Liver (tissue), 9 donors: Measurements from ENCODE around the gene CD37. TPM values are rescaled to one million over a fixed set of nuclear protein-coding genes. Genes with fewer than 3 reads are reported as not detected.

Experiments
- DNase-seq: peaks from one replicate; pipeline ENCODE4 v3.0.0-alpha.2; 2017; ENCODE audit warnings: low spot score
- H3K27ac ChIP-seq, 2 donors: one replicate each; pipeline ENCODE4 v1.7.0; 2013; ENCODE audit warnings: inconsistent platforms in 2 of 2, low read length in 2 of 2, control low read depth in 1 of 2, low read depth in 1 of 2, mild to moderate bottlenecking in 1 of 2
- H3K27me3 ChIP-seq, 4 donors: one replicate each; pipeline versions ENCODE4 v1.6.1 to v1.7.0; 2013; ENCODE audit warnings: low read length in 3 of 4, inconsistent platforms in 1 of 4, mild to moderate bottlenecking in 1 of 4, moderate library complexity in 1 of 4; ENCODE audit not compliant: control insufficient read depth in 4 of 4, insufficient read depth in 4 of 4
- H3K36me3 ChIP-seq, 4 donors: one replicate each; pipeline versions ENCODE4 v1.6.1 to v1.7.0; 2013; ENCODE audit warnings: low read length in 3 of 4, mild to moderate bottlenecking in 3 of 4, low read depth in 1 of 4, moderate library complexity in 1 of 4; ENCODE audit not compliant: control insufficient read depth in 4 of 4, insufficient read depth in 3 of 4
- H3K4me1 ChIP-seq, 4 donors: one replicate each; pipeline versions ENCODE4 v1.6.1 to v1.7.0; 2013; ENCODE audit warnings: low read length in 3 of 4, mild to moderate bottlenecking in 3 of 4, moderate library complexity in 1 of 4; ENCODE audit not compliant: control insufficient read depth in 4 of 4, insufficient read depth in 4 of 4
- H3K4me3 ChIP-seq, 3 donors: one replicate each; pipeline versions ENCODE4 v1.6.1 to v1.7.0; 2013; ENCODE audit warnings: low read length in 3 of 3, control low read depth in 1 of 3, low read depth in 1 of 3, mild to moderate bottlenecking in 1 of 3
- H3K9ac ChIP-seq, 2 donors: one replicate each; pipeline ENCODE4 v1.7.0; 2013; ENCODE audit warnings: low read length in 2 of 2, mild to moderate bottlenecking in 2 of 2, moderate library complexity in 2 of 2, control low read depth in 1 of 2, low read depth in 1 of 2
- H3K9me3 ChIP-seq, 4 donors: one replicate each; pipeline versions ENCODE4 v1.6.1 to v1.7.0; 2013; ENCODE audit warnings: low read length in 3 of 4; ENCODE audit not compliant: control insufficient read depth in 4 of 4
- EGR1 ChIP-seq, 2 donors: IDR thresholded peaks; 2 replicates each; pipeline ENCODE4 v1.6.1; 2016 to 2018; ENCODE audit warnings: antibody characterized with exemption in 2 of 2, low read depth in 2 of 2
- FOXA1 ChIP-seq: IDR thresholded peaks from 2 replicates; pipeline ENCODE4 v1.6.1; 2016; ENCODE audit warnings: antibody characterized with exemption
- FOXA2 ChIP-seq: IDR thresholded peaks from 2 replicates; pipeline ENCODE4 v1.6.1; 2016; ENCODE audit warnings: antibody characterized with exemption
- GABPA ChIP-seq, 2 donors: IDR thresholded peaks in 1 of 2; conservative IDR thresholded peaks in 1 of 2; 2 replicates each; pipeline ENCODE4 v1.6.1; 2016; ENCODE audit warnings: antibody characterized with exemption in 2 of 2, mild to moderate bottlenecking in 1 of 2, moderate library complexity in 1 of 2
- HNF4A ChIP-seq, 2 donors: conservative IDR thresholded peaks; 2 replicates each; pipeline ENCODE4 v1.6.1; 2016; ENCODE audit warnings: antibody characterized with exemption in 2 of 2, mild to moderate bottlenecking in 2 of 2
- HNF4G ChIP-seq: IDR thresholded peaks from 2 replicates; pipeline ENCODE4 v1.6.1; 2016; ENCODE audit warnings: antibody characterized with exemption
- JUND ChIP-seq, 2 donors: IDR thresholded peaks; 2 replicates each; pipeline ENCODE4 v1.6.1; 2016; ENCODE audit warnings: antibody characterized with exemption in 2 of 2
- MAX ChIP-seq: IDR thresholded peaks from 2 replicates; pipeline ENCODE4 v1.6.1; 2016; ENCODE audit warnings: antibody characterized with exemption
- NR2F2 ChIP-seq: IDR thresholded peaks from 2 replicates; pipeline ENCODE4 v1.6.1; 2016; ENCODE audit warnings: antibody characterized with exemption
- RAD21 ChIP-seq, 2 donors: IDR thresholded peaks; 2 replicates each; pipeline ENCODE4 v1.6.1; 2016; ENCODE audit warnings: antibody characterized with exemption in 2 of 2, mild to moderate bottlenecking in 2 of 2
- RXRA ChIP-seq, 2 donors: IDR thresholded peaks; 2 replicates each; pipeline ENCODE4 v1.6.1; 2017 to 2018; ENCODE audit warnings: antibody characterized with exemption in 2 of 2, mild to moderate bottlenecking in 1 of 2
- SP1 ChIP-seq: IDR thresholded peaks from 2 replicates; pipeline ENCODE4 v1.6.1; 2018; ENCODE audit warnings: antibody characterized with exemption, mild to moderate bottlenecking
- TAF1 ChIP-seq: conservative IDR thresholded peaks from 2 replicates; pipeline ENCODE4 v1.6.1; 2016; ENCODE audit warnings: antibody characterized with exemption, mild to moderate bottlenecking
- YY1 ChIP-seq: IDR thresholded peaks from 2 replicates; pipeline ENCODE4 v1.6.1; 2016; ENCODE audit warnings: antibody characterized with exemption, mild to moderate bottlenecking
- WGBS: extraction: QIAGEN DNeasy Blood & Tissue Kit; methylation state at CpG from one replicate; pipeline ENCODE4 v1.1.7; 2013; 5-methylcytosine and 5-hydroxymethylcytosine counted together
- polyA plus RNA-seq, 2 donors: library from polyadenylated mRNA; stranded (reverse) in 1 of 2; unstranded in 1 of 2; fragments of 200-250 nt in 1 of 2; fragments of >200 nt in 1 of 2; fragmentation: Nextera tagmentation in 1 of 2; extraction: Ambion mirVana in 1 of 2; gene quantifications; one replicate each; pipeline versions ENCODE4 v1.2.1 to v1.2.3, GENCODE V29; 2013 to 2015
- total RNA-seq, 2 donors: library from RNA; depleted of rRNA; stranded (reverse); fragments of >200 nt; gene quantifications; one replicate each; pipeline ENCODE4 v1.2.3, GENCODE V29; 2014
- TF ChIP-seq, protein P1 (sequence below): fragments of 150-350 bp; IDR thresholded peaks from 2 replicates; pipeline ENCODE4 v1.5.1; 2017; ENCODE audit warnings: improper control_type of control experiment, low read depth, low read length; ENCODE audit not compliant: missing input control
- TF ChIP-seq, protein P2 (sequence below): IDR thresholded peaks from 2 replicates; pipeline ENCODE4 v1.6.1; 2016; ENCODE audit warnings: antibody characterized with exemption
- donor health status: healthy.
- donor health status: healthy.
- donor health status: healthy.
- donor health status: healthy.
- donor health status: healthy.

Gene CD37
- total and polyA plus RNA-seq, 4 donors, result 2.9 to 9.6 (median 3.9) TPM

DNA sequence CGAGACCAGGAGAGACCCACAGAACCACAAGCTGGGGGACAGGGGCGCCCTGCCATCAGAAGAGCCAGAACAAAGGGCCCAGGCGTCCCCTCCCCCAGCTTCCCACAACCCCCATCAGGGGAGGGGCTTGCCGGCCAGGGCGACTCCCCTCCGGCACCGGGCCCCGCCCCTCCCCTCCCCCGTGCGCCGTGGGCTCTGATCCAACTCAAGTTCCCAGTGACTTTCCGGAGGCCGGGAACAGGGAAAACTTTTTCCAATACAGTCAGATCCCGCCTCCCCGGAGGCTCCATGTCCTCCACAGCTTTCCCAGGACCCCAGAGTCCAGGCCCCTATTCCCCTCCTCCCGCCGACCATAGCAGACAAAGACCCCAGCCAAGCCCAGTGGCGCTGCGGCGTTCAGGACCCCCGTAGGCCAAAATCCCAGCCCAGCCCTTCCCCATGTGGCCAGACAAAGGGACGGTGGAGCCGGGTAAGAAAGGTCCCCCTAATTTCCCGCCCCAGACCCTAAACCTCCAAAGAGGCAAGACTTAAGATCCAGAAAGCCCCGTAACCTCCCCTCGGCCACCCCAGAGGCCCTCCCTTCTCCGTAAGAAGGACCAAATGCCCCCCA is 26.3 kb downstream of the CD37 start (continued):
- TF ChIP-seq NR2F2 (no peak), FOXA1 (no peak)

DNA sequence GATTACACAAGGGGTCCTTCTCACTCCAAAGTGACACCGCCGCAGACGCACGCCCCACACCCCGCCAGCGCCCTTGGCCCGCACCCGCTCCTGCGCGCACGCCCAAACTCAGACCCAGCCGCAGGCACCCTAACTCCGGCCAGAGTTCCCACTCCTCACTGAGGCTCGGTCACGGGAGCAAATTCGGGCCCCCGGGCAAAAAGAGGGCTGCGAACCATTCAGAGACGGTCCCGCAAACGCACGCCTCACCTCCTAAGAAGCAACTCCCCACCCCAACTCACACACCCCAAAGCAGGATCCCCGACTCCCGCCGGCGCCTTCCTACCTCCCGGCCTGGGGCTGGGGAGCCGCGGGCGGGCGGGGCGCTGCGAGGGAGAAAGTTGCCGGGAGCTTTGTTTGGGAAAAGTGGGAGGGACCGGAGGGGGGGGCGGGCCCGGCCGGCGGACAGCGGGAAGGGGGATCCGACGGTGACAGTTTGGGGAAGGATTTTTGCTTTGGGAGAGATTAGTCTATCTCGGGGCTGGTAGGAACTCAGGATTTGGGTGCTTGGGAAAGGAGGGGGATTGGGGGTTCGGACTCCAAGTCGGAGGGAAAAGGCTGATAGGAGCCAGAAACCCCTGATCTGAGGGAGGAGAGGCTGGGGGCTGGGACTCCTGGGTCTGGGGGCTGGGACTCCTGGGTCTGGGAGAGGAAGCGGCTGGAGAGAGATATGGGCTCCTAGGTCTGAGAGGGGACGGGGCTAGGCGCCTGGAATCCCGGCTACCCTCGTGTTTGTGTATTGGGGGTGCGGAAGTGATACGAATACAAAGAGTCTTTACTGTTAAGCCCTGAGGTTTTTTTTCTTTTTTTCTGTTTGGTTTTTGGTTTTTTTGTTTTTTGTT is 27.1 kb downstream of the CD37 start, which contains the start of gene TEAD2:
TSS of gene TEAD2 (minus strand) at position 369 of the 881 bp plus-strand sequence. CDS start 2,341 bp downstream, outside the sequence.
- DNase-seq, result peak; percentile 55
- Histone ChIP-seq H3K36me3 (no peaks in the 10 kb centered on the region), H3K27ac (peak within 1 kb of the TSS; percentile 78 to 88), H3K4me1 (peaks cover 5 to 20% (median 9%) of the 10 kb centered on the region in 4 donors), H3K9me3 (no peaks in the 10 kb centered on the region), H3K27me3 (no peaks in the 10 kb centered on the region), H3K9ac (peak within 1 kb of the TSS; percentile 45 to 69), H3K4me3 (peak within 1 kb of the TSS; percentile 56 to 74 (median 66))
- no peak for TF ChIP-seq JUND (IDR thresholded peaks at IDR 0.05)
- TF ChIP-seq NR2F2, result no peak
- TF ChIP-seq RAD21 (IDR thresholded peaks at IDR 0.05), result no peak
- TF ChIP-seq TAF1, result no peak
- TF ChIP-seq MAX, result no peak
- no peak for TF ChIP-seq YY1
- no peak for TF ChIP-seq FOXA2
- TF ChIP-seq, protein P1, sequence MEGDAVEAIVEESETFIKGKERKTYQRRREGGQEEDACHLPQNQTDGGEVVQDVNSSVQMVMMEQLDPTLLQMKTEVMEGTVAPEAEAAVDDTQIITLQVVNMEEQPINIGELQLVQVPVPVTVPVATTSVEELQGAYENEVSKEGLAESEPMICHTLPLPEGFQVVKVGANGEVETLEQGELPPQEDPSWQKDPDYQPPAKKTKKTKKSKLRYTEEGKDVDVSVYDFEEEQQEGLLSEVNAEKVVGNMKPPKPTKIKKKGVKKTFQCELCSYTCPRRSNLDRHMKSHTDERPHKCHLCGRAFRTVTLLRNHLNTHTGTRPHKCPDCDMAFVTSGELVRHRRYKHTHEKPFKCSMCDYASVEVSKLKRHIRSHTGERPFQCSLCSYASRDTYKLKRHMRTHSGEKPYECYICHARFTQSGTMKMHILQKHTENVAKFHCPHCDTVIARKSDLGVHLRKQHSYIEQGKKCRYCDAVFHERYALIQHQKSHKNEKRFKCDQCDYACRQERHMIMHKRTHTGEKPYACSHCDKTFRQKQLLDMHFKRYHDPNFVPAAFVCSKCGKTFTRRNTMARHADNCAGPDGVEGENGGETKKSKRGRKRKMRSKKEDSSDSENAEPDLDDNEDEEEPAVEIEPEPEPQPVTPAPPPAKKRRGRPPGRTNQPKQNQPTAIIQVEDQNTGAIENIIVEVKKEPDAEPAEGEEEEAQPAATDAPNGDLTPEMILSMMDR, result no peak
- WGBS, result 1% methylated on average over 52 of the region's 52 CpGs

DNA sequence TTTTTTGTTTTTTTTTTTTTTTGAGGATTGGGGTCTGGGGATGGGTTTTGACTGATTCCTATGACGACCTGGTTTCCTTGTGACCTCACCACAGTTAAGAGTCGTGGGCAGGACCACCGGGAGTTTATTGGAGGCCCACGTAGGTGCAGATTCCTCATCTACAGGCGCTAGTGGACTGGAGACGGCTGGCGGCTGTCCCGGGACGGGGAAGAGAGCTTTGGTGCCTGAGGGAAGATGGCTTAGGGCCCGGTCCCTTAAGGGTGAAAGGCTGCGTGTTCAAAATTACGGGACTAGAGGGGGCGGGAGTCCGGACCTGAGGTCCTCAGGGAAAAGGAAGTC is 27.7 kb downstream of the CD37 start:
- H3K9me3 ChIP-seq, result no peaks in the 10 kb centered on the region
- peak overlapping the region in 2 of 3 donors; percentile 2 to 4 for H3K4me3 ChIP-seq
- TF ChIP-seq YY1, result no peak
- peak overlapping the region; percentile 78 to 88 for H3K27ac ChIP-seq
- no peaks in the 10 kb centered on the region for H3K36me3 ChIP-seq
- peaks cover 5 to 20% (median 9%) of the 10 kb centered on the region in 4 donors for H3K4me1 ChIP-seq
- no peaks in the 10 kb centered on the region for H3K27me3 ChIP-seq
- no peak for DNase-seq
- WGBS, result 1% methylated on average over 14 of the region's 14 CpGs
- H3K9ac ChIP-seq, result peak overlapping the region in 1 of 2 donors; percentile 45

- Histone ChIP-seq H3K9ac (peak within 1 kb of the TSS in 1 of 2 donors; percentile 45), H3K4me3 (peak within 1 kb of the TSS in 2 of 3 donors; percentile 4 to 9), H3K9me3 (no peaks in the 10 kb centered on the region), H3K27me3 (no peaks in the 10 kb centered on the region), H3K36me3 (no peaks in the 10 kb centered on the region), H3K27ac (peak within 1 kb of the TSS; percentile 78 to 88), H3K4me1 (peaks cover 5 to 20% (median 9%) of the 10 kb centered on the region in 4 donors)
- peak; percentile 86 for DNase-seq
- 4% methylated on average over 46 of the region's 46 CpGs for WGBS
- peak; percentile 34 to 49 for TF ChIP-seq HNF4A (conservative IDR thresholded peaks at IDR 0.05)
- TF ChIP-seq MAX, result peak; percentile 66
- peak in 1 of 2 donors; percentile 27 for TF ChIP-seq RAD21 (IDR thresholded peaks at IDR 0.05)
- TF ChIP-seq, protein P1, result no peak
- TF ChIP-seq, protein P2, sequence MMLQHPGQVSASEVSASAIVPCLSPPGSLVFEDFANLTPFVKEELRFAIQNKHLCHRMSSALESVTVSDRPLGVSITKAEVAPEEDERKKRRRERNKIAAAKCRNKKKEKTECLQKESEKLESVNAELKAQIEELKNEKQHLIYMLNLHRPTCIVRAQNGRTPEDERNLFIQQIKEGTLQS, result no peak
- TF ChIP-seq FOXA1, result no peak
- TF ChIP-seq EGR1 (IDR thresholded peaks at IDR 0.05; ENCODE audit: low read depth in 2 of 2), result peak; percentile 70 to 89
- peak; percentile 93 for TF ChIP-seq SP1
- no peak for TF ChIP-seq GABPA (IDR thresholded peaks at IDR 0.05 in 1 of 2, conservative IDR thresholded peaks at IDR 0.05 in 1 of 2)
- peak; percentile 64 to 72 for TF ChIP-seq RXRA (IDR thresholded peaks at IDR 0.05)
- TF ChIP-seq HNF4G, result no peak
These were observed 28.3 kb downstream of the CD37 start, which contains the start of gene DKKL1 for GRCh38 chr19:49363268-49364082. TSS of gene DKKL1 (plus strand) at chr19:49363877. CDS start at chr19:49363999, 122 bp downstream.
